ENCODE measurements around the gene HJURP. TPM values are rescaled to one million over a fixed set of nuclear protein-coding genes. Genes with fewer than 3 reads are reported as not detected.

The HJURP gene
- total RNA-seq, 1 donor from 2014 or later: 1.5 TPM

- H3K27ac ChIP-seq: no peak overlapping the region
- no peaks in the 10 kb centered on the region for H3K4me1 ChIP-seq
- DNase-seq (no peak), ATAC-seq (no peak)
- TF ChIP-seq, protein P1, sequence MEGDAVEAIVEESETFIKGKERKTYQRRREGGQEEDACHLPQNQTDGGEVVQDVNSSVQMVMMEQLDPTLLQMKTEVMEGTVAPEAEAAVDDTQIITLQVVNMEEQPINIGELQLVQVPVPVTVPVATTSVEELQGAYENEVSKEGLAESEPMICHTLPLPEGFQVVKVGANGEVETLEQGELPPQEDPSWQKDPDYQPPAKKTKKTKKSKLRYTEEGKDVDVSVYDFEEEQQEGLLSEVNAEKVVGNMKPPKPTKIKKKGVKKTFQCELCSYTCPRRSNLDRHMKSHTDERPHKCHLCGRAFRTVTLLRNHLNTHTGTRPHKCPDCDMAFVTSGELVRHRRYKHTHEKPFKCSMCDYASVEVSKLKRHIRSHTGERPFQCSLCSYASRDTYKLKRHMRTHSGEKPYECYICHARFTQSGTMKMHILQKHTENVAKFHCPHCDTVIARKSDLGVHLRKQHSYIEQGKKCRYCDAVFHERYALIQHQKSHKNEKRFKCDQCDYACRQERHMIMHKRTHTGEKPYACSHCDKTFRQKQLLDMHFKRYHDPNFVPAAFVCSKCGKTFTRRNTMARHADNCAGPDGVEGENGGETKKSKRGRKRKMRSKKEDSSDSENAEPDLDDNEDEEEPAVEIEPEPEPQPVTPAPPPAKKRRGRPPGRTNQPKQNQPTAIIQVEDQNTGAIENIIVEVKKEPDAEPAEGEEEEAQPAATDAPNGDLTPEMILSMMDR (IDR thresholded peaks at IDR 0.05): no peak
- no peaks in the 10 kb centered on the region for H3K27me3 ChIP-seq (ENCODE audit: low read depth)
- H3K36me3 ChIP-seq: no peaks in the 10 kb centered on the region
- intact Hi-C loops (cut with DNase I): no loop called here
- H3K9me3 ChIP-seq: no peaks in the 10 kb centered on the region
- H3K4me3 ChIP-seq: no peak overlapping the region
Observed at GRCh38 chr2:233829193-233830110, 24.9 kb downstream of the HJURP start.

GRCh38 chr2:233828546-233829192 lies 25.7 kb downstream of the HJURP start:
- TF ChIP-seq, protein P1 (IDR thresholded peaks at IDR 0.05): no peak
- Histone ChIP-seq H3K9me3 (no peaks in the 10 kb centered on the region), H3K4me1 (no peaks in the 10 kb centered on the region), H3K27ac (no peak overlapping the region), H3K36me3 (no peaks in the 10 kb centered on the region), H3K4me3 (no peak overlapping the region), H3K27me3 (ENCODE audit: low read depth) (no peaks in the 10 kb centered on the region)
- ATAC-seq (peak in 1 of 2 donors; percentile 27), DNase-seq (no peak)
- intact Hi-C loops (cut with DNase I): no loop called here

- Histone ChIP-seq H3K36me3 (no peaks in the 10 kb centered on the region), H3K4me1 (no peaks in the 10 kb centered on the region), H3K9me3 (no peaks in the 10 kb centered on the region), H3K27ac (no peak overlapping the region), H3K4me3 (no peak overlapping the region), H3K27me3 (ENCODE audit: low read depth) (peaks cover 4% of the 10 kb centered on the region)
- TF ChIP-seq, protein P1 (IDR thresholded peaks at IDR 0.05): no peak
- DNase-seq (no peak), ATAC-seq (no peak)
- intact Hi-C loops (cut with DNase I): no loop called here
Observed at GRCh38 chr2:233824373-233824772, 30.0 kb downstream of the HJURP start.

- no peak overlapping the region for H3K27ac ChIP-seq
- intact Hi-C loops (cut with DNase I): no loop called here
- peak; percentile 32 for DNase-seq
Observed at GRCh38 chr2:233823731-233824121, 30.6 kb downstream of the HJURP start.

More at GRCh38 chr2:233823731-233824121, 30.6 kb downstream of the HJURP start:
- Histone ChIP-seq H3K27me3 (ENCODE audit: low read depth) (peaks cover 4% of the 10 kb centered on the region), H3K9me3 (no peaks in the 10 kb centered on the region), H3K4me3 (no peak overlapping the region), H3K4me1 (no peaks in the 10 kb centered on the region), H3K36me3 (no peaks in the 10 kb centered on the region)
- TF ChIP-seq, protein P1 (IDR thresholded peaks at IDR 0.05): no peak
- ATAC-seq: no peak
